Anterior cingulate cortex (tissue), 58 donors: ENCODE measurements around the gene IPMK.
A peak's percentile ranks its signal among the peaks of the same experiment; 100 is the strongest.

Source experiments
- DNase-seq, 58 donors: peaks; one replicate each; lab custom pipeline; 2025; lab: John Stamatoyannopoulos, UW

The IPMK gene

DNA sequence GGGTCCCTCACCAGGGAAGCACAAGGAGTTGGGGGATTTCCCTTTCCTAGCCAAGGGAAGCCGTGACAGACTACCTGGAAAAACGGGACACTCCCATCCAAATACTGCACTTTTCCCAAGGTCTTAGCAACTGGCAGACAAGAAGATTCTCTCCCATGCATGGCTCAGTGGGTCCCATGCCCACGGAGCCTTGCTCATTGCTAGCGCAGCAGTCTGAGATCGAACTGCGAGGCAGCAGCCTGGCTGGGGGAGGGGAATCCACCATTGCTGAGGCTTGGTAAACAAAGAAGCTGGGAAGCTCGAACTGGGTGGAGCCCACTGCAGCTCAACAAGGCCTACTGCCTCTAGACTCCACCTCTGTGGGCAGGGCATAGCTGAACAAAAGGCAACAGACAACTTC is 37.8 kb downstream of the IPMK start:
- DNase-seq: peak in 17 of 58 donors; percentile 1 to 29 (median 4)

- no peak for DNase-seq
These were observed 42.0 kb downstream of the IPMK start for GRCh38 chr10:58225654-58226053.

GRCh38 chr10:58220769-58221451 is 46.8 kb downstream of the IPMK start:
- no peak for DNase-seq

- DNase-seq: no peak
These were observed 47.8 kb downstream of the IPMK start for GRCh38 chr10:58219875-58220274.

DNA sequence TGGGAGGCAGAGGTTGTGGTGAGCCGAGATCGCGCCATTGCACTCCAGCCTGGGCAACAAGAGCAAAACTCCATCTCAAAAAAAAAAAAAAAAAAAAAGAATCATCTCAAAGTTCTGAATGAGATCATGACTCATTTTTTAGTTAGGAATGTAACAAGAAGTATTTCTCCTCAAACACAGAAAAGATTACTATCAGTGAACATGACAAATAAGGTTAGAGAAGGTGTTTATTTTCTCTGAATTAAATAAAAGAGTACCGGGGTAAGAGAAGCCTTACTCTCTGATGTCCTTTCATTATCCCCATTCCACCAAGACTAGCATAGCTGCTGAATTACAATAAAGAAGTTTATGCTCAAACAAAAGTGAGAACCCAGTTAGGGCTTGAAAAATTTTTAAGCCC is 50.1 kb downstream of the IPMK start:
- DNase-seq: no peak

DNA sequence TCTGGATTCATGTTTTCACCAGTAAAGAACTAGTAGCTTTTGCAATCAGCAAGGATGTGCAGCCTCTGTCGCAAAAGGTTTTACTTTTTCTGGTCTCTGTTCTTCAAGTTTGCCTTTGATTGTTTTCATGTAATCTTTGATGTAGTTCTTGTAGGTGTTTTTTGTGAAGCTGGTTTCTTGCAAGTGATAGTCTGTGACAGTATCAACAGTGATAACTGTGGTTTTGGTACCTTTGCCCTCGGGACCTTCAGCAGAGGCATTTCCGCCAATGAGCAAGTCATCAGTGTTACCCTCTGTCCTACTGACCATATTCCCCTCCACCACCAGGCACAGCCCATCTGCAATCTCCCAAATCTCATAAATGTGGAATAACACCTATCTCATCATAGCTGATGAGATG is 55.1 kb downstream of the IPMK start:
- no peak for DNase-seq

DNA sequence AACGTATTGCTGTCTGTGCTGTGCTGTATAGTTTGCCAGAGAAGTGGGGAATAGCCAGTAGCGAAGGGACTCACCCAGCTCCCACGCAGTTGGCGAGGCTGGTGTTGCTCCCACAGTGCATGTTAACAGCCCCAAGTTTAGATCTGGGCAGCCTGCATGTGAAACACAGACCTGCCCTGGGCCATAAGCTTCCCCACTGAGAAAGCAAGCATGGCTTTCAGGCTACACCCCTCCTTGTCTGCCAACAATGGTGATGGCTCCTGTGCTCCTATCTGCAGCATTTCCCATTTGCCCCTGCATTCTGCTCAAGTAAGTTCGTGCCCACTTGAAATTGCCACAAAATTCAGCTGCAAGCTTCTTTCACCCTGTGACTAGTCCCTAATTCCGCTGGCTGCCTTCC is 57.5 kb downstream of the IPMK start:
- DNase-seq: no peak

DNA sequence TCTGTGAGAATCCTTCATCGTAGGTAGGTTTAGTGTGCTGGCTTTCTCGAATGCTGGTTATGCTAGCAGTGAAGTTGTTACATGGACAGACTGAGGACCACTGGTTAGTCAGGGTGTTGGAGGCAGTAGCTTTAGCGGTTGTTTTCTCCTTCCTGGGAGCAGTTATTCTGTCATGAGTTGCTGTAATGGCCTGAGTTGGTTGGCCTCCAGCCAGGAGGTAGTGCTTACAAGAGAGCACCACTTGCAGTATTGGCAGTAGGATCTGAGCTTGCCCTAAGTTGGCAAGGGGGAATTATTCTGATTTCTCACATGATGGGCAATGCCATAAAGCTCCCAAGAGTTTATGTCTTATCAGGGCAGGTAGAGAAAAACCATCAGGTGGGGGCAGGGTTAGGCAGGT is 58.0 kb downstream of the IPMK start:
- DNase-seq: peak in 7 of 58 donors; percentile 0 to 16 (median 1)

DNA sequence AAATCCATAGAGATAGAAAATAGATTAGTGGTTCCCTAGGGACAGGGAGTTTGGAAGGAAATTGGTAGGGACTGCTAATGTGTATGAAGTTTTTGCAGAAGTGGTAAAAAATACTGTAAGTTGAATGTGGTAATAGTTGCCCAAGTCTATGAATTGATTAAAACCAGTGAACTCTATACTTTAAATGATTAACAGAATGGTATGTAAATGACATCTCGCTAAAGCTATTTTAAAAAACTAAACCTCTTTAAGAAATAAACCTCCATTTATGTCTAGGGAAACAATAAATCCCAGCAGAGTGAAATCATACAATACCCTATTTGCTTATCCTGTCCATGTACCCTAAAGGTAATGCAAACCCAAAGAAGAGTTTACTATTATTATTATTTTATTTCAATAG is 61.4 kb downstream of the IPMK start:
- DNase-seq: no peak

GRCh38 chr10:58201704-58202103 is 66.0 kb downstream of the IPMK start:
- DNase-seq: no peak

GRCh38 chr10:58189269-58189668 is 78.4 kb downstream of the IPMK start:
- DNase-seq: no peak

DNA sequence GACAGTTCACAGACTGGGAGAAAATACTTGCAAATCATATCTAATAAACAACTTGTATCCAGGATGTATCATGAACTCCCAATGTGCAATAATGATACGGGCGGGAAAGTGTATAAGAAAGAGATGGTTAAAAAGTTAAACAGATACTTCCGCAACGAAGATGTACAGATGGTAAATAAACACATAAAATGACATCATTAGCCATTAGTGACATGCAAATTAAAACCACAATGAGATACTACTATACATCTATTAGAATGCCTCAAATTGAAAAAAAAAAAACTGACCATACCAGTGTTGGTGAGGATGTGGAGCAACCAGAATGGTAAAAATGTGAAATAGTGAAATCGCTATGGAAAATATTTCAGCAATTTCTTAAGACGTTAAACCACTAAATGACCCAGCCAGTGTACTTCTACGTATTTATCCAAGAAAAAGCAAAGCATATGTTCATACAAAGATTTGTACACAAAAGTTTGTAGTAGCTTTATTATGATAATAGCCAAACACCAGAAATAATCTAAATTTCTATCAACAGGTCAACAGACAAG is 83.5 kb downstream of the IPMK start:
- no peak for DNase-seq

DNA sequence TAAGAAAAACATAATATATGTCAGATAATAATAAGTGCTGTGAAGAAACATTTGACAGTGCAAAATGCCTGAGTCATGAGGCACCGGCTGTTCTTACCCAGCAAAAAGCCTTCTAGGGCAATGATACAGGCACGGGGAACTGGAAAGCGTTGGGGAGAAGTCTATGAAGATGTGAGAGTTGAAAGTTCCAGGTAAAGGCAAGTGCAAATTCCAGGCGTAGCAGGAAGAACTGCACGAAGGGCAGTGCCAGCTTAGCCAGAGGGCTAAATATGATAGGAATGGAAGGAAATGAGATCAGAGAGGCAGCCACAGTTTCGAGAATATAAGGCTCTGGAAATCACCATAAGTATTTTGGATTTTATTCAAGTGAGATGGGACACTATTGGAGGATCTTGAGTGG is 87.0 kb downstream of the IPMK start:
- no peak for DNase-seq

GRCh38 chr10:58179238-58179637 is 88.5 kb downstream of the IPMK start:
- no peak for DNase-seq

DNA sequence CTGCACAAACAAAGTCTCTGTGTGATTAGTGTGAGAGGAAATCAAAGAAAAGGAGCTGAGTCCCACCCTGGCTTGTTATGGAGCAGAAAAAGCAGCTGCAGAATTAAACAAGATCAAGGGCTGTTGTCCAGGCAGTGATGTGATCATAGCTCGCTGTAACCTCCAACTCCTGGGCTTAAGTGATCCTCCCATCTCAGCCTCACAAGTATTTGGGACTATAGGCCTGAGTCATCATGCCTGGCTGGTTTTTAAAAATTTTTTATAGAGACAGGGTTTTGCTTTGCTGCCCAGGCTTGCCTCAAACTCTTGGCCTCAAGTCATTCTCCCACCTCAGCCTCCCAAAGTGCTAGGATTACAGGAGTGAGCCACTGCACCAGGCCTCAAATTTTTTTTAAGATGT is 88.9 kb downstream of the IPMK start:
- no peak for DNase-seq

DNA sequence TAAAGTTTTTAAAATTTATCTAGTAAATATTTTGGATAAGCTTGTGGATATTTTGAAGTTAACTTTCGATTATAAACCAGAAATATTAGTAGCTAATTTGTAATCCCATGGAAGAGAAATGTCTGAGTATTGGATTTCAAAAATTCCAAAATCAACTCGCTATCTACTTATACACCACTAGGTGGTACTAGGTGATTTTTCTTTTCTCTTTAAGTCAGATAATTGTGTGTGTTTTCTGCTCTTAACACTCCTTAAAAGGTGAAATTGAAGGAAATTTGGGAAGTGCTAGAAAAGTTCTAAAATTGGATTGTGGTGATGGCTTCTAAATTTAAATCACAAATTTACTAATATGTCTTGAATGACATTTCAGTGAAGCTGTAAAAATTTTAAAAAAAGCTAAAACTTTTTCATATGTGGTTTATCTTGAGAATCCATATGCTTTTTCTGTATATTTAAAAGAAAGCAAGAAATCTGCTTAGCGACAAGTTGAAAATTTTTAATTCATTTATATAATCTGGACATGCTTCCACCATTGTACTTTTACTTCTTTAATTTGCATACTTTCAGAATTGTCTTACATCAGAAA is 90.2 kb downstream of the IPMK start:
- DNase-seq: no peak

DNA sequence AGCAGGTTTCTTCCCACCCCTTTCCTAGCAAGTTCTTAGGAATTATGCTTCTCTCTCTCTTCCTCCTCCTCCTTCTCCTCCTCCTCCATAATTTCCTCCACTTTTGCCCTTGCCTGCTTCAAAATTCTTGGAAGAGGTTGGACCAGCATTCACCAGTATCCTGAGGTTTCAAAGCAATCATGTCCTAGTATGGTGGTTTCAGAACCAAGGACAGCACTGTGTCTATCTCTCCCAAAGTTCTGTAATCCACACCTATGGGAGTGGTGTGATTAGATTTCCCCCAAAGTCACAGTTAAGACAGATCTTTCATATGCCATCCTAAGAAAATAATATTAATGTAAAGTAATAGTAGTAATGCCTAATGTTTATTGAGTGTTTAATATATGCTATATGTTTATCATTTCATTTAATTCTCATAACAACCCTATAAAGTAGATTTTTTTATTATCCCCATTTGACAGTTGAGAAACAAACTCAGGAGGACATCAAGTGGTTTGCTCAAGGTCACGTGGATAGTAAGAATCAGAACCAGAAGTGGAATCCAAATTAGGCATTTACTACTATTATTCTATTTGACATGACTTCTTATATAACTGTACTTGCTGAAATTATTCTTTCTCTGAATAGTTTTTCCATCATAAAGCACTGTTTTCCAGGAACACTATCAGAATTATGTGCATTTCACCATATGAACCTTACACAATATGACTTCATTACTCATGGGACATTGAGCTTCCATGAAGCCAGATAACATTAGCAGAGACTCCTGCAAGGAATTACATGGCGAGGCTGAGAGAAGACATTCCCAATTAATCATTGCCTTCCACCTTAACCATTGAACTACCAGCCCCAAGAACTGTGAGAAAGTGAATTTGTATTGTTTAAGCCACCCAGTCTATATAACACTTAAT is 91.4 kb downstream of the IPMK start:
- DNase-seq: no peak

DNA sequence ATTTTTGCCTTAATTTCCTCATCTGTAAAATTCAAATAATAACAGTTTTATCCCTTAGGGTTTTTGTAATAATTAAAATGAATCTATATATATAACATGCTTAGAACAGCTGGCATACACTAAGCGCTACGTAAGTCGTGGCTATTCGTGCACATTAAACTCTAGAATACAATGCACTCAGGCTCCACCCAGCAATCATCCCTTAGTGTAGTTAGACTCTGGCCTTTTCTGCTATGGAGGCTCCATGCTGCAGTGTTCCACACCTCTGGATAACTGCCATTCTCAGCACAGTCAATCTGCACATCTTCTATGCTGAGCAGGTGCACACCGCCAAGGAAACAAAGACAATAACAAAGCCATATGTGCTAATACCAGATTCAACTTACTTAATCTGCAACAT is 92.9 kb downstream of the IPMK start:
- DNase-seq: no peak

DNA sequence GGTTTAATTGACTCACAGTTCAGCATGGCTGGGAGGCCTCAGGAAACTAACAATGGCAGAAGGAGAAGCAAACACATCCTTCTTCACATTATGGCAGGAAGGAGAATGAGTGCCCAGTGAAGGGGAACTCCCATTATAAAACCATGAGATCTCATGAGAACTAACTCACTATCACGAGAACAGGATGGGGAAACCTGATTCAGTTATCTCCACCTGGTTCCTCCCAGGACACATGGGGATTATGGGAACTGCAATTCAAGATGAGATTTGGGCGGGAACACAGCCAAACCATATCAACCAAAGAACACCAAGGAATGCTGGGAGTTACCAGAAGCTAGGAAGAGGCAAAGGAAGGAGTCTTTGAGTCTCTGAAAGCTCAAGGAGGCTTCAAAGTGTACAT is 94.3 kb downstream of the IPMK start:
- no peak for DNase-seq

GRCh38 chr10:58171146-58171545 is 96.5 kb downstream of the IPMK start:
- no peak for DNase-seq

- no peak for DNase-seq
These were observed 103.2 kb downstream of the IPMK start for GRCh38 chr10:58164517-58164916.
